Fibroblast of villous mesenchyme (primary cell): ENCODE data around the gene CHPF. TPM values are rescaled to one million over a fixed set of nuclear protein-coding genes. Genes with fewer than 3 reads are reported as not detected.

Experiments
- DNase-seq: peaks from one replicate; pipeline ENCODE4 v3.0.0-alpha.2; 2010; ENCODE audit warnings: low read depth
- H3K4me3 ChIP-seq: 2 replicates; pipeline ENCODE4 v1.5.1; 2011; ENCODE audit warnings: low read depth, mild to moderate bottlenecking, low read length
- total RNA-seq: library from RNA; depleted of rRNA; stranded (reverse); fragments of >200 nt; gene quantifications from 2 replicates; pipeline ENCODE4 v1.2.3, GENCODE V29; 2012
- TF ChIP-seq, protein P1 (sequence below): IDR thresholded peaks from 2 replicates; pipeline ENCODE4 v1.5.1; 2012; ENCODE audit warnings: low read depth, mild to moderate bottlenecking, low read length; ENCODE audit not compliant: insufficient read depth

Gene CHPF
- total RNA-seq, 1 donor, result 201 TPM

DNA sequence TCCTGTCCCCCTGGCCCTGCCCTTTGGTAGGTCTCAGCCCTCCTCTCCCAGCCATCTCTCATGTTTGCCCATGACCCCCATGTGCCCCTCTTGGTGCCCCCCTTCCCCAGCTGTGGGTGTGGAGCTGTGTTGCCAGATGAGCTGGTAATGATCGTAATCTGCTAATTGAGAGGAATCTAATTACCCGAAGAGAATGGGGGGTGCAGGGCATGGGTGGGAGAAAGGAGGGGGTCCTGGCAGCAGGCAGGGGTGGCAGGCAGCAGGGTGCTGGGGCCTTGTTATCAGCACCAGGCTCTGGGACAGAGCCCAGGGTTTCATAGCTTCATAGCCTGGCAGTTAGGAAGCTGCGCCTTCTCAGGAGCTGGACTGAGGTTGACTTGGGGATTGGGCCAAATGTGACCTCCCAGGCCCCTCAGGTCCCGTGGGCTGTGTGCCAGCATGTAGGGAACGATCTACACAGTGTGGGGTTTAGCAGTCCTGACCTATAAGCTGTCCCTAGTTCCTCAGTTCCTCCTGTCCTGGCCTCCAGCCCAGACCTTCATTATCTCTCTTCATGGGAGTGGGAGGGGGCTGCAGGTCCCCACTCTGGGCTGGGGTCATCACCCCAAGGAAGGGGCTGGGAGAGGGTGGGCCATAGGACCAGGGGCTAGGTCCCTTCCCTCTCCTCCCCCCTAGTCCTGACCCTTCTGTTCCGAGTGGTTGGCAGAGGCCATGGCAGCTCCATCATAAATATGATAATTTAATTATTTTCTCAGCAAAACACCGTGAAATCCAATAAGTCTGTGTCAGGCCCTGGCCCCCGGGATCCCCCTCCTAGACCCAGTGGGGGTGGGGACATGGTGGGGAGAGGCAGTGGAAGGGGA, 35.8 kb downstream of the CHPF start:
- DNase-seq, result no peak
- no peak overlapping the region for H3K4me3 ChIP-seq
- TF ChIP-seq, protein P1, sequence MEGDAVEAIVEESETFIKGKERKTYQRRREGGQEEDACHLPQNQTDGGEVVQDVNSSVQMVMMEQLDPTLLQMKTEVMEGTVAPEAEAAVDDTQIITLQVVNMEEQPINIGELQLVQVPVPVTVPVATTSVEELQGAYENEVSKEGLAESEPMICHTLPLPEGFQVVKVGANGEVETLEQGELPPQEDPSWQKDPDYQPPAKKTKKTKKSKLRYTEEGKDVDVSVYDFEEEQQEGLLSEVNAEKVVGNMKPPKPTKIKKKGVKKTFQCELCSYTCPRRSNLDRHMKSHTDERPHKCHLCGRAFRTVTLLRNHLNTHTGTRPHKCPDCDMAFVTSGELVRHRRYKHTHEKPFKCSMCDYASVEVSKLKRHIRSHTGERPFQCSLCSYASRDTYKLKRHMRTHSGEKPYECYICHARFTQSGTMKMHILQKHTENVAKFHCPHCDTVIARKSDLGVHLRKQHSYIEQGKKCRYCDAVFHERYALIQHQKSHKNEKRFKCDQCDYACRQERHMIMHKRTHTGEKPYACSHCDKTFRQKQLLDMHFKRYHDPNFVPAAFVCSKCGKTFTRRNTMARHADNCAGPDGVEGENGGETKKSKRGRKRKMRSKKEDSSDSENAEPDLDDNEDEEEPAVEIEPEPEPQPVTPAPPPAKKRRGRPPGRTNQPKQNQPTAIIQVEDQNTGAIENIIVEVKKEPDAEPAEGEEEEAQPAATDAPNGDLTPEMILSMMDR, result no peak

DNA sequence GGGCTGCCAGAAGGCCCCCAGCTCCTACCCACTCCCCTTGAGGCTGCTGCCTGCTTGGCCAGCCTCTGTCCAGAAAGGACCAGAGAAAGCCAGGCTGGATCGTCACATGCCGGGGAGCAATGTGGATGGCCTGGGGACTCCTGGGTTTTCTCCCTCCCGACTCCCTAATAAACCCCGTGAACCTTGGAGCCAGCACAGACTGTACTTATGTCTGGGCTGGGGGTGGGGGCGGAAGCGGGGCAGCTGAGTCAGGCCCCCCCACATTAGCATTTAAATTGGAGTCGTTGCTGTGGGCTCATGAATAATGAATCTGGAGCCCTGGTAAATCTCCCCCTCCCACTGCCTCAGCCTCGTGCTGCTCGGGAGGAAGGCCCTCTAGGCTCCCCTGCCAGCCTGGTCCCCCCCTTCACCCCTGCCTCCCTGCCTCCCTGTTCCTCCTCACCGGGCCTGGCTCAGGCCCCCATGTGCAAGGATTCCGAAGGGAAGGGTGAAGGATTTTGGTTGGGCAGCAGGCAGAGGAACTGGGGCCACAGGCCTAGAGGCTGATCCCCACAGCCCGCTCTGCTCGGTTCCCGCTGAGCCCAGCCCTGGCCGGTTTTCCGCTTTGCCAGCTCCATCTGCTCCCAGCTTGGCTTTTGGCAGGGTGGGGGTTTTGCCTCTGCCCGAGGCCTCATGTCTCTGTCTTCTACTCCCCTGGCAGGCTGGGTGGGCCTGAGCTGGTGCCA, 36.6 kb downstream of the CHPF start:
- TF ChIP-seq, protein P1, result no peak
- H3K4me3 ChIP-seq, result no peak overlapping the region

DNA sequence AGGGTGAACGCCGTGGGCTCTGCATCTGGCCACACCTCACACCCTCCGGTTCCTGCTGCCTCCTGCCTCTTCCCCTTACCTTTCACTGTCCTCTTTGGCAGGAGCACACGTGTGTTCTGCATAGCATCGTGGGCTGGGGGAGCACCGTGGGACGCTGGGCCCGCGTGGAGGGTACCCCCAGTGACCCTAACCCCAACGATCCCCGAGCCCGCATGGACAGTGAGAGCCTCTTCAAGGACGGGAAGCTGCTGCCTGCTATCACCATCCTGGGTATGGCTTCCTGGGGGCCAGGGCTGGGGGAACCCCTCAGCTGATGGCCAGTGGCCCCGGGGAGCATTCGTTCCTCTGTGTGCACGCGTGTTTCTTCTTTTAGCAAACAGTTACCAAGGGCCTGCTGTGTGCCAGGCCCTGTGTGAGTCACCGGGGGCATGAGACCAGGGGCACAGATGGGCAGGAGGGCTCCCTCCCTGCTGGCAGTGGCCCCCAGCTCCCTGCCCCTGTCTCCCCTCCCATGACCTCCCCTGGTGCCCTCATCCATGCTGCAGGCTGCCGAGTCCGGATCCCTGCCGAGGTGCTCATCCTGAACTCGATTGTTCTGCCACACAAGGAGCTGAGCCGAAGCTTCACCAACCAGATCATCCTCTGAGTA, 37.3 kb downstream of the CHPF start:
- H3K4me3 ChIP-seq, result no peak overlapping the region
- TF ChIP-seq, protein P1, result no peak
- no peak for DNase-seq

More for the DNA sequence above, 36.6 kb downstream of the CHPF start:
- DNase-seq, result no peak

DNA sequence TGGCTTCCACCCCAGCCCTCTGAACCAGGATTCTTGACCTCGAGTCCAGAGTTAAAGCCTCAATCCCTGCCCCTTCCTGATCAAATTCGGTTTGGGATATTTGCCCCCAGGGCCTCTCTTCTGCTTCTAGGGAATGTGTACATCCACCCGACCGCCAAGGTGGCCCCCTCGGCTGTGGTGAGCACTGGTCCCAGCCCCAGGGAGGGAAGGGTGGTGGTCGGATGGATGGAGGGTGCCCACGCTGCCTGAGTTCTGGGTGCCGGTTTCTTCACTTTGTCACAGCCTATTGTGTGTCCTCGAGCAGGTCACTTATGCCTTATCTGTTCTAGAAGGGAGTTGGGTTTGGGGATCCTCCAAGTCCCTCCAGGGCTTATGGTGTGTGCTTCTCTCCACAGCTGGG, 38.0 kb downstream of the CHPF start:
- H3K4me3 ChIP-seq, result no peak overlapping the region
- DNase-seq, result no peak
- TF ChIP-seq, protein P1, result no peak

DNA sequence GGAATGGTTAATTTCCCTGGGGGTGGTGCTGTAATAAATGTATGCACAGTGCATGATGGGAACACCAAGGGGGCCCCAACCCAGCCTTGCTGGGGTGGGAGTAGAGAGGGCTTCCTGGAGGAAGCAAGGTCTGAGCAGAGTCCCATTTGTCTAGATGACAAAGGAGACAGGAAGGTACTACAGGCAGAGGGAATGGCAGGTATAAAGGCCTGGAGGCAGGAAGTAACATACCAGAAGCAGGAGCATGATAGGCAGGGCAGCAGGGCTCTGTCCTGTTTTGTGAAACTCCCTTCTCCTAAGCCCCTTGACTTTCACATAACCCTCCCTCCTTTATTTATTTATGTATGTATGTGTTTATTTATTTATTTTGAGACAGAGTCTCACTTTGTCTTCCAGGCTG, 41.0 kb downstream of the CHPF start:
- TF ChIP-seq, protein P1, result no peak
- DNase-seq, result no peak

DNA sequence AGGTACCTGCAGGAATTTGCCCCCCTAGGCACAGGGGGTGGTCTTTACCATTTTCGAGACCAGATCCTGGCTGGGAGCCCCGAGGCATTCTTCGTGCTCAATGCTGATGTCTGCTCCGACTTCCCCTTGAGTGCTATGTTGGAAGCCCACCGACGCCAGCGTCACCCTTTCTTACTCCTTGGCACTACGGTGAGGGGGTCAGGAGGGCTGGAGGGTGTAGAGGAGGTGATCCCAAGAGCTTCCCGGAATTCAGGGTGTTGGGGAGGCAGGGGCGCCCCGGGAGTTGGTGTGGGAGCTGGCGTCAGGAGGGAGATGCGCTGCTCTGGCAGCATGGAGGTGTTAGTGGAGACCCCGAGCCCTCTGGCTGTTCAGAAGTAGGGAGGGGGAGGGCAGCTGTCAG, 41.8 kb downstream of the CHPF start:
- DNase-seq, result no peak
- TF ChIP-seq, protein P1, result no peak
- H3K4me3 ChIP-seq, result no peak overlapping the region

More for the DNA sequence above, 41.0 kb downstream of the CHPF start:
- no peak overlapping the region for H3K4me3 ChIP-seq
